ENCODE measurements around the gene TUBB8. TPM values are rescaled to one million over a fixed set of nuclear protein-coding genes. Genes with fewer than 3 reads are reported as not detected.
"Not testable (repeated sequence)": the region's sequence is repeated elsewhere in the genome, so short reads cannot be mapped to it uniquely, and the experiment has no call there.

Gene TUBB8
- total RNA-seq, 3 donors from 2014 or later, result 0.90 TPM; not detected in 2

DNA sequence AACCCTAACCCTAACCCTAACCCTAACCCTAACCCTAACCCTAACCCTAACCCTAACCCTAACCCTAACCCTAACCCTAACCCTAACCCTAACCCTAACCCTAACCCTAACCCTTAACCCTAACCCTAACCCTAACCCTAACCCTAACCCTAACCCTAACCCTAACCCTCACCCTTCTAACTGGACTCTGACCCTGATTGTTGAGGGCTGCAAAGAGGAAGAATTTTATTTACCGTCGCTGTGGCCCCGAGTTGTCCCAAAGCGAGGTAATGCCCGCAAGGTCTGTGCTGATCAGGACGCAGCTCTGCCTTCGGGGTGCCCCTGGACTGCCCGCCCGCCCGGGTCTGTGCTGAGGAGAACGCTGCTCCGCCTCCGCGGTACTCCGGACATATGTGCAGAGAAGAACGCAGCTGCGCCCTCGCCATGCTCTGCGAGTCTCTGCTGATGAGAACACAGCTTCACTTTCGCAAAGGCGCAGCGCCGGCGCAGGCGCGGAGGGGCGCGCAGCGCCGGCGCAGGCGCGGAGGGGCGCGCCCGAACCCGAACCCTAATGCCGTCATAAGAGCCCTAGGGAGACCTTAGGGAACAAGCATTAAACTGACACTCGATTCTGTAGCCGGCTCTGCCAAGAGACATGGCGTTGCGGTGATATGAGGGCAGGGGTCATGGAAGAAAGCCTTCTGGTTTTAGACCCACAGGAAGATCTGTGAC is 38.7 kb downstream of the TUBB8 start:
- H3K36me3 ChIP-seq (ENCODE audit: low read depth); H3K4me1 ChIP-seq (ENCODE audit: low read depth); H3K4me3 ChIP-seq; intact Hi-C loops (cut with DNase I, micrococcal nuclease); ATAC-seq; H3K9me3 ChIP-seq: not testable (repeated sequence)
- peak in 1 of 3 donors; percentile 2 for DNase-seq

Other genes with a start within 250 kb of the TUBB8 start
- 100 to 1,000 TPM in 1 of 3 donors, 10 to 100 TPM in 2; 34.5 to 131 (median 37.6) TPM for gene ZMYND11, start 86.2 kb upstream of the TUBB8 start, total RNA-seq